HG03175 (cell line): ENCODE results near the gene LNPK.
"Not testable (repeated sequence)": the region's sequence is repeated elsewhere in the genome, so short reads cannot be mapped to it uniquely, and the experiment has no call there.

Experiments
- ATAC-seq: cut with Tn5 transposase; IDR thresholded peaks from one replicate; pipeline ENCODE4 v1.9.1; 2021; ENCODE audit warnings: mild to moderate bottlenecking, moderate library complexity; ENCODE audit not compliant: unreplicated experiment

Gene LNPK, protein sequence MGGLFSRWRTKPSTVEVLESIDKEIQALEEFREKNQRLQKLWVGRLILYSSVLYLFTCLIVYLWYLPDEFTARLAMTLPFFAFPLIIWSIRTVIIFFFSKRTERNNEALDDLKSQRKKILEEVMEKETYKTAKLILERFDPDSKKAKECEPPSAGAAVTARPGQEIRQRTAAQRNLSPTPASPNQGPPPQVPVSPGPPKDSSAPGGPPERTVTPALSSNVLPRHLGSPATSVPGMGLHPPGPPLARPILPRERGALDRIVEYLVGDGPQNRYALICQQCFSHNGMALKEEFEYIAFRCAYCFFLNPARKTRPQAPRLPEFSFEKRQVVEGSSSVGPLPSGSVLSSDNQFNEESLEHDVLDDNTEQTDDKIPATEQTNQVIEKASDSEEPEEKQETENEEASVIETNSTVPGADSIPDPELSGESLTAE

GRCh38 chr2:176001916-176002687 lies at the start of gene LNPK:
Gene LNPK (minus strand): TSS chr2:176002267. CDS start chr2:175995584, 6,683 bp downstream.
- peak; percentile 93 for ATAC-seq

DNA sequence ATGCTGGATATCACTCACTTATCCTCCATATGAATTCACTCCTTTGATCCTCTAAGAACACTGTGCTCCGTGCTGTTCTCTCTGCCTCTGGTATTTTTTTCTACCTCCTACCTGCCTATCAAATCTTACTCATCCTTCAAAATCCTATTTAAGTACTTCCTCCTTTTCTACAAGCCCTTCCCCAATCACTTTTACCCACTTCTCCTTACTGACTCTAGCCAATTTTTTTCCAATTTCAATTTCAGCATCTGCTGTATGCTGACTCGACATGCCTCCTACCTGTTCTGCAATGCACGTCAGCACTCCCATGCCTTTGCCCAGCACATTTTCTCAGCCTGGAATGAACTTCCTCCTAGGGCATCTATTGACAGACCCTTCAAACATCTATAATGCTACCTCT lies 37.3 kb upstream of the LNPK start:
- ATAC-seq: no peak

GRCh38 chr2:176038694-176039093 lies 36.6 kb upstream of the LNPK start:
- no peak for ATAC-seq

- no peak for ATAC-seq
These were observed 33.1 kb upstream of the LNPK start for GRCh38 chr2:176035013-176035691.

- ATAC-seq: no peak
These were observed 25.7 kb upstream of the LNPK start for GRCh38 chr2:176027806-176028205.

DNA sequence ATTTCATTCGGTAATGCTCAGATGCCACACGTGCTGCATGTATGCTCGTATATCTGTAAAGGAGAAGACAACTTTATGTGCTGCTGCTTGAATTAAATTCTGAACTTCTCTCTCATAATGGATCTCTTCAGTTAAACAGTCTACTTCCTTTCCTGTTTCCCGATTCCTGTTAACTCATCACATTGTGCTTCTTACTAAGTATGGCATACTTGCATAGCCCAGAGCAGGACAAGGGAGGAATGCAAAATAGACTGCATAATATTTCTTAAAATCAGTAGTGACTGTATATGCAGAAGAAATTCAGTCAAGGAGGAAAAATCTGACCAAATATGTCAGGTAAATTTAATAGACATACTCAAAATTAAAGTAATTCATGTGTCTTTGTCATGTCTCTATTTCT lies 23.9 kb upstream of the LNPK start:
- no peak for ATAC-seq

GRCh38 chr2:176024083-176024482 lies 22.0 kb upstream of the LNPK start:
- no peak for ATAC-seq

DNA sequence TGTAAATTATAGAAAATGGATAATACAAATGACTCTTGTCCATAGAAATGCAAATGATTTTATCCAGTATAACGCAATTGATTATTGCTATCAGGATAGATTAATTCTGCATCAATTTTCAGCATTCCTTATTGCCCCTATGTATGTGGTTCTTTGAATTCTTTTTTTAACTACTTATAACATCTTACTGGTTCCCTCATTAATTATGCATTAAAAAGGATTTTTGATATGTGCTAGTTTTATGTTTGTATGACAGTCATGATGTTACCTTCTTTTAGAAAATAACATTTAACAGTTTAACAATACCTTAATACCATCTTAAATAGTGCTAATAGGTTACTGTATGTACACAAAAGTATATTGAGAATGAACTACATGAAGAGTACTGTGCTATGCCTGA lies 20.0 kb upstream of the LNPK start:
- no peak for ATAC-seq

GRCh38 chr2:176020400-176020799 lies 18.3 kb upstream of the LNPK start:
- ATAC-seq: no peak

- ATAC-seq: no peak
These were observed 16.6 kb upstream of the LNPK start for GRCh38 chr2:176018708-176019107.

DNA sequence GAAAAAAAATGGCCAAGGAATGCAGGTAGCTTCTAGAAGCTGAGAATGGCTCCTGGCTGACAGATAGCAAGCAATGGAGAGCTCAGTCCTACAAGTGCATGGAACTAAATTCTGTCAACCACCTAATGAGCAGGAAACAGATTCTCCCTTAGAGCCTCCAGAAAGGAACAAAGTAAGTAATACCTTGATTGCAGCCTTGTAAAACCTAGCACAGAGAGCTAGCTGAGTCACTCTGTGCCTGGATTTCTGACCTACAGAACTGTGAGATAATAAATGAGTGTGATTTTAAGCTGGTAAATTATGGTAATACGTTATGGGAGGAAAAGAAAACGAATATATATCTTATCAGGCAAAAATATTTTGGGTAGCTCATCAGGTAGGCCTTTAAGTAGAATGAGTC lies 7.4 kb upstream of the LNPK start:
- no peak for ATAC-seq

- no peak for ATAC-seq
These were observed 2.9 kb upstream of the LNPK start for GRCh38 chr2:176004934-176005333.

- ATAC-seq: no peak
These were observed 1.9 kb upstream of the LNPK start for GRCh38 chr2:176003958-176004357.

DNA sequence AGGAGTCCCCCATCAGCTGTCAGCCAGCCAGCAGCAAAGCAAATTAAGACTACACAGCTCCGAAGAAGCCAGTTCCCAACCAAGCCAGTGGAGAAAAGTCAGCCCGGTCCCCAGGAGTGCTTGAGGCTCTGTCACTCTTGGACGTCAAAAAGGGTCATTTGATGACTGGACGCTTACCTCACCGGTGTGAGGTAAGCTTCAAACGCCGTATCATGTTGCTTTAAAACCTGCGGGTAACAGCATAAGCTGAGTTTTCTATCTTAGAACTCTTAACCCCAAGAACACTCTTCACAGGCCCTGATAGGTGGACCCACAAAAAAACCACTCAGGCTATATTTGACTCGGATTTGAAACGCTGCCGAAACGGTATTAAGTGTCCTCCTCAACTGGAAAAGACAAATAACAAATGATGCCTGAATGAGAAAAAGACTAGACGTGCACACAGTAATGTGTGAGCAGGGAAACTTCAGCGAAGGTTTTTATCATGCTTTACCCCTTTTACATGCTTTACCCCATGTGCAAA lies 682 bp upstream of the LNPK start:
- ATAC-seq: peak; percentile 0

DNA sequence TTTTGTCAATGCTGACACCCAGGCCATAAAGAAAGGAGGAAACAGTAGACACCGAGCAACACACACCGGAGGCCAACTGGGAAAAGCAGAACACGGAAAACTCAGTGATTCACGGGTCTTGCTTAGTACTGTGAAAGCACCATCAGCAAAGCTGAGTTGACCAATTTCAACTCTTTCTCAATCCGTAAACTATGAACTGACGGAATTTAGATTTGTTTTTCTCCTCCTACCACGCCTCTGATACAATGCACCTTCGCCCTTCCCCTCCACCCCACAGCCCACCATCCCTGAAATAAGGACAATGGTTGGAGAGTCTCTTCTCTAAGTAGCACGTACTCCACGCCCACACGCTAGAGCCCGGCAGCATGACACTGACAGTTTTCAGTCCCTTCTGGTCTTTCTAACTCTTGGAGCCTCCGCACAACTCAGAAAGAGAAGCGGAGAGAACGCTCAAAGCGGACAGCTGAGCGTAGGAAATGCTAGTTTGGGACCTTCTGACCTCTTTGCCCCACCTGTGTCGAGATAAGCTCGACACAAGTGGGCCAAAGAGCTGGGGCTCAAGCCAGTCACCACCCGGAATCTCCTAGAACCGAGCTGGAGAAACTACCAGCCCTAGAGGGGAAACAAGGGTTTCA lies 669 bp downstream of the LNPK start:
- ATAC-seq: peak; percentile 52

- no peak for ATAC-seq
These were observed 2.7 kb downstream of the LNPK start for GRCh38 chr2:175999283-175999819.

DNA sequence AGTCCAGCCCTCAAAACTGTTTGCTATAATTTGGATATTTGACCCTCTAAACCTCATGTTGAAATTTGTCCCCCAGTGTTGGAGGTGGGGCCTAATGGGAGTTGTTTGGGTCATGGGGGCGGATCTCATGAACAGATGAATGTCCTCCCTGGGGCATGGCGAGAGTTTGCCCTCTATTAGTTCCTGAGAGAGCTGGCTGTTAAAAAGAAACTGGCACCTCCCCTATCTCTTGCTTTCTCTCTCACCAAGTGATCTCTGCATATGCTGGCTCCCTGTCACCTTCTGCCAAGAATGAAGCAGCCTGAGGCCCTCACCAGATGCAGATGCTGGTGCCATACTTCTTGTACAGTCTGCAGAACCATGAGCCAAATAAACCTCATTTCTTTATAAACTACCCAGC lies 12.0 kb downstream of the LNPK start:
- ATAC-seq: no peak

- not testable (repeated sequence) for ATAC-seq
These were observed 14.9 kb downstream of the LNPK start for GRCh38 chr2:175987126-175987525.

- no peak for ATAC-seq
These were observed 17.2 kb downstream of the LNPK start for GRCh38 chr2:175984846-175985245.

GRCh38 chr2:175981551-175981950 lies 20.5 kb downstream of the LNPK start:
- ATAC-seq: no peak
